Stimulated activated CD8-positive, alpha-beta memory T cell treated with anti-CD3 and anti-CD28 coated beads, Interleukin-15, amount 100 ng/mL, for 48 hours (primary cell): ENCODE results near the gene MANBA.

Source experiments
- DNase-seq, 2 donors: peaks; one replicate each; pipeline ENCODE4 v3.0.0-alpha.2; 2020; ENCODE audit warnings: low read depth in 2 of 2

MANBA gene

DNA sequence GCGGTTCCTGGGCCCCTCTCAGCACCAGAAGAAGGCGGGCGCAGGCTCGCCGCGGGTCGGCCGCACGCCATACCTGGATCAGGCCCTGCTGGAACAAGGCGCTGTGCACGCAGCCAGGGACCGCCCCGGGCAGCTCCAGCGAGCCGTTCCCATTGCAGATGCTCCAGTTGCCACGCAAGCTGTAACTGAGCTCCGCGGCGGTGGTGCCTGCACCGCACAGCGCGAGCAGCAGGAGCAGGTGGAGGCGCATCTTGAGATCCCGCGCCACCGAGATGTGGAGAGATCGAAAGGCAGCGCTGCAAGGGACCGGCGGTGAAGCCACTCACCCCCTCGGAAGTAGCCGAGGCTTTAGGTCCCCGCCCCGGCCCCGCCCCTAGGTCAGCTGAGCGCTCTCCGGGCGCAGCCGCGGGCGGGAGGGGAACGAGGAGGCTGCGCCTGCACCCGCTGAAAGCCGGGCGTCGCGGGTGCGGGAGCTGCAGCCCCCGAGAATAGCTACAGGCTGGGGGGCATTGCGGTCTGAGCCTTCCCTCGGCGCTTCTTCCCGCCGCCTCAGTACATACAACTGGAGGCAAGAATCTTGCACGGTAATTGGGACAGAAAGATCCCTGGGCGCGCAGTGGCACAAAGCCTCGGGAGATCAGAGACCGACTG lies at the start of gene MANBA:
Gene MANBA (minus strand): TSS at position 324 of the 651 bp plus-strand sequence. CDS start 74 bp downstream, at position 250.
- DNase-seq = peak; percentile 77

DNA sequence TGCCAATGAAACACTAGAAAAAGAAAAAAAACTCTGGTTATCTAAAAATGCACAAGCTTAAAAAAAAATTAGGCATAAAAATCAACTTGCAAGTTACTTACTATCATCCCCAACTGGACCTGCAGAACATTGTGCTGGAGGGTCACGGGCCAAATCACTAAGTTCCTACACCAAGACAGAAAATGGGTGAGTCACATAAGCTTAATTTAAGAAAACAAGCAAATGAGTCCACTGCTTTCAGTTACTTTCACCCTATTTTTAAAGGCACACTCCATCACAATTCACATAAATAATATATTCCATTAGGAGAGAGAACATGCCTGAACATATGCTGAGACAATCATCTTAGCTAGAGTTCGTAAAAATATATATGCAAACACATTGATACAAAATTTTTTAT lies 48.9 kb upstream of the MANBA start:
- no peak for DNase-seq

DNA sequence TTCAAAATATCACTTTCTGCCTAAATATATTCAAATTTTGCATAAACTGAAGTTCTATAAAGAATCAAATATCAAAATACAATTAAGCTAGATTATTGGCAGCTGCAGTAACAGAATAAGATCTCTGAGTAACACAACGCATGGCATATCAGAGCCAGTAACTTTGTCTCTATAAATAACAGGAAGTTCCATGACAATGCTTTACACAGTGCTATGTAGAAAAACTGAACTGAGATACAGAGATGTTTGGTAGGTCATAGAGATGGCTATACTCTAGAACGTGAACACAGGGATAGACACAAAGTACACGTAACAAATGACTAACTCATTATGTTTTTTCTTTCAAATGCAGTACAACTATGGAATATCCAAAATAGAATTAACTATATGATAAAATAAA lies 48.4 kb upstream of the MANBA start:
- DNase-seq = no peak

DNA sequence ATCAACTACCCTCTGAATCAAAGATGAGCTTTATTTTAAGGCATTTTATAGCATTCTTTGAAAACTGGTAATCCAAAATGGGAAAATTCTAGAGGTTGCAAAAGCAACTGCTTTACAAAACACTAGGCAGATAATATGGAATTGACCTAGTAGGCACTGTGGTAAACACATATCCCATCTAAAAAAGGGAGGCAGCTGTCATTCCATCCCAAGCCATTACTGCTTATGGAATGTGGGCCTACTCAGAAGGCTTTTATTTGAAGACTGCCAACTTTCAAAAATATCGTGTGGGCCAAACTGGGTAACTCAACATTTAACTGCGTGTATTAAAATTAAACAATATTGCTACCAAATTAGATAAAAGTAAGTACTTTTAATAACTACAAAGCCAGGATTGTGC lies 47.2 kb upstream of the MANBA start:
- DNase-seq = no peak

DNA sequence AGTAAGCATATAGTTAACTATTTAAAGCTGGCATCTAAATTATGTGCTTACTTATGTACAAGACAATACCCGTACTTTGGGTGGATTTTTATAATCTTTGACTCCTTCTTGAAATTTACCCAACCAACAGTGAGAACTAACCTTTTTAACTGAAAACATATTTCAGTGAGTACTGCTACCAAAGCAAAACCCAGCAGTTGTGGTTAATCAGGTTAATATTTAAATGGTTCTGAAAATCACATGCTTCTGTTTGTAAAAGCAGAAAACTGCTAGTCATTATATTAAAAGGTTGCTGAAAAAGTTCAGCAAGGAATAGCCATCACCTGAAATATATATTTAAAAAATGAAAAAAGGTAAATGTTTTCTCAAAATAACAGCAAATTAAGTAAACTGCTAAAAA lies 46.6 kb upstream of the MANBA start:
- no peak for DNase-seq

DNA sequence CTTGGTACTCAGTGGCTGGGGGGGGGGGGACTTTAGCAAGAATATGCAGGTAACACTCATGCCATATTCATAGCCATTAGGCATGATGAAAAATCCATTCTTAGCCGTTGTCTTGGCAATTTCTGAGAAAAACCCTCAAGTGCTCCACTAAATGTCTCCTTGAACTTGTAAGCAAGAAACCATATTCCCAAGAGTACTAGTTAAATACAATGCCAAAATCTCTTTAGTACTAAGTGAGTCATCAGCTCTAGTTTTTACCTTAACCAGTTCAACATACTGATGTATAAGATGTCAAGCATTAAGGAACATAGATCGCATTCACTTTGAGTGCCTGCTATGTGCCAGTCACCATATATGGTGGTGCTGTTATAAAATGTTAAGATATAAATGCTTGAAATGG lies 39.0 kb upstream of the MANBA start:
- no peak for DNase-seq

DNA sequence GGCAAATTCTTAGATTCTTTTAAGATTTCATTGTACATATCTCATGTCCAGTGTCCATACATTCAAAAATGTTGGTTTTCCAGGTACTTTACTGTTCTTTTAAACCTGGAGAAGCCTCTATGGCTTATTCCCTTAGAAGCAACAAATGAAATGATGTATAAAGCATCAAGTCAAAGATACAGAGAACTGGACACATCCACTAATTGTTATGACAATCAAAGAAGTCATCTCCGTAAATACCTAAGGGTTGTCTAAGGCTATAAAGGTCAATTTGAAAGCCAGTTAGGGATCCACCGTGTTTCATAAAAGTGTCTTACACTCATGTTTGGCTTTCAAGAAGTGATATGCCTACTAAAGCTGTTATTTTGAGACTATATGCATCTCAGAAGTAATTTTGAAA lies 34.2 kb upstream of the MANBA start:
- no peak for DNase-seq

DNA sequence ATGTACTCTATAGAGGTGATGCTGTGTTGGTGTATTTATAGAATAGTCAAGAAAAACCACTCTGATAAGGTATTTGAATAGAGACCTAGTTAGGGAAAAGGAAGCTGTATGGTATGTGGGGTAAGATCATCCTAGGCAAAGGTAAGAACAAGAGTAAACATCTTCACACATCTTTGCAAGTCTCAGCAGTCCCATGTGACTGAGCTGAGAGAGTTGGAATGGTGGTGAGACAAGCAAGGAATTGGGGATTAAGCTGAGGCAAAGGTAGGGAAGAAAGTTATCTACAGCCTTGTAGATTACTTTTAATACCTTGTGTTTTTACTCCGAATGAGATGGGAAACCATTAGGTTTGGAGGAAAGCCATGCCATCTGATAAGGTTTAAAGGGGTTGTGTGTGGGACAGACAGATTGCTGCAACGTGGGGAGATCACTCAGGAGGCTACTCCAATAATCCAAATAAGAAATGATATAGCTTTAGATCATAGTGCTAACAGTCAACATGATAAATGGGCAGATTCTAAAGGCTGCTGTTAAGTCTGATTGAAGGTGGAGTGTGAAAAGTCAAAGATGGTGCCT lies 31.7 kb upstream of the MANBA start:
- DNase-seq = no peak

DNA sequence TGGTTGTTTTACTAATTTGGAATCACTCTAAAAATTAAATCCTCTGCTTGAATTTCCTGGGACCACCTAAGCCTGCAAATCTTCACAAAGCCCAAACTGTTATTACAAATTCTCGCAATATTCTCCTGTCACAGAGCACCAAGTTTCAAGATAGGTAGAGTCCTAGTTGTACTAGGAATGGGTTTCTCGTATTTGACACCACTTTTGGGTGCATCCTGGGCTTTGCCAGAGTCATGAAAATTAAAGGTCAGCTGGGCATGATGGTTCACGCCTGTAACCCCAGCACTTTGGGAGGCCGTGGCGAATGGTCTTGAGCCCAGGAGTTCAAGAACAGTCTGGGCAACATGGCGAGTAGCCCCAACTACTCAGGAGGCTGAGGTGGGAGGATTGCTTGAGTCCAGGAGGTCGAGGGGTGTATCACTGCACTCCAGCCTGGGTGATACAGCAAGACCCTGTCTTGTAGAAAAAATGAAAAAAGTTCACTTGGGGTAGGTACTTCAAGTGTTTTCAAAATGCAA lies 30.6 kb upstream of the MANBA start:
- no peak for DNase-seq

DNA sequence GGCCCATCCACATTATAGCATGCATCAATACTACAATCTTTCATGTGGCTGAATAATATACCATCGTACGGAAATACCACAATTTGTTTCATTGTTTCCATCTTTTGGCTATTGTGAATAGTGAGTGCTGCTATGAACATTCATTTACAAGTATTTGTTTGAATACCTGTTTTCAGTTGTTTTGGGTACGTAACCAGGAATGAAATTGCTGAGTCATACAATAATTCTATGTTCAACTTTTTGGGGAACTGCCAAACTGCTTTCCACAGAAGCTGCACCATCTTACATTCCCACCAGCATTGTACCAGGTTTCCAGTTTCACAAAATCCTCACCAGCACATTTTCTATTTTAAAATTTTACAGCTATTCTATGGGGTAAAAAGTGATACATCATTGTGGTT lies 28.5 kb upstream of the MANBA start:
- DNase-seq = no peak

DNA sequence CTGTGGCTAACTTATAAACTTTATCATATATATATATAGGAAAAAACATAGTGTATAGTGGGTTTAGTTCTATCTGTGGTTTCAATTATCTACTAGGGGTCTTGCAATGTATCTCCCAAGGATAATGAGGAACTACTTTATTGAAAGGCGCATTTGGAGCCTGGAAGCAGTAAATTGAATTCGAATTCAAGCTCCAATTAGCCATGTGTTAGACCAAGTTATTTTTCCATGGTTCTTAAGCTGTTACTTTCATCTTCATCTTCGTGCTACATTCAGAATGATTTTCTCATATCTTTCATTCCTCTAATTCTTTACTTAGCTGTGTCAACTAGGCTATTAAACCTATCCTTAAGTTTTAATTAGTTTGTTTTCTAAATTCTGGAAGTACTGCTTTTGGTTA lies 27.2 kb upstream of the MANBA start:
- DNase-seq = no peak

DNA sequence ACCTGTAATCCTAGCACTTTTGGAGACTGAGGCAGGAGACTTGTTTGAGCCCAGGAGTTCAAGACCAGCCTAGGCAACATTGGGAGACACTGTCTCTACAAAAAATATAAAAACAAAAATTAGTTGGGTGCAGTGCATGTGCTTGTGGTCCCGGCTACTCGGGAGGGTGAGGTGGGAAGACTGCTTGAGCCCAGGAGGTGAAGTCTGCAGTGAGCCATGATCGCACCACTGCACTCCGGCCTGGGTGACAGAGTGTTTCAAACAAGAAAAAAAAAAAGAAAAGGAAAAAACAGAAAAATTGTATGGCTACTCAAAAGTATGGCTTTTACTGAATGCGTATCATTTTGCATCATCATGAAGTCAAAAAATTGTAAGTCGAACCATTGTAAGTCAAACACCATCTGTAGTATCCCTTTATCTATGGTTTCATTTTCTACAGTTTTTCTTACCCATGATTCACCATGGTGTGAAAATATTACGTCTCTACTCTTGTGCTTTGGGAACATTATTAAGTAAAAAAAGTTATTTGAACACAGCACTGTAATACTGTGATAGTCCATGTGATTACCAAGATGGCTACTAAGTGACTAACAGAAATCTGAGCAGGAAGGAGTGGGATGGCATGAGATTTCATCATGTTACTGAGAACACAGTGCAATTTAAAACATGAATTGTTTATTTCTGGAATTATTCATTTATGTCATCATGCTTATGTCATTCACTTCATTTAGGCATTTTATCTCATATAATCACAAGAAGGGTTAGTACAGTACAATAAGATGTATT lies 26.5 kb upstream of the MANBA start:
- no peak for DNase-seq

DNA sequence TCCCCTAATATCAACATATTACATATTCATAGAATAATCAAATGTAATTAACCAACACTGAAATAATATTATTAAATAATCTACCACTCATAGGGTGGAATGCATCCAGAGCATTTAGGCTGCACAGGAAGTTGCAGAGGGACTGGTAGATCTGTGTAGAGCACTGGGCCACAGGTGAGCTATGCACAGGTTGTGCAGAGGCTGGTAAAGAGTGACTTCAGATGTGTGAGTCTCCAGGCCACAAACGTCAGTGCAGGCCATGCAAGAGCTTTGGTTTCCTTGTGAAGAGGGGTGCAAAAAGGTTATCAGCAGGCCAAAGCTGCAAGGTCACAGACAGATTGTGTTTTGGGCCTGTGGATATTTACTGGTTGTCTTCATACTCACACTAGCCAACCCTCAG lies 25.5 kb upstream of the MANBA start:
- DNase-seq = no peak

DNA sequence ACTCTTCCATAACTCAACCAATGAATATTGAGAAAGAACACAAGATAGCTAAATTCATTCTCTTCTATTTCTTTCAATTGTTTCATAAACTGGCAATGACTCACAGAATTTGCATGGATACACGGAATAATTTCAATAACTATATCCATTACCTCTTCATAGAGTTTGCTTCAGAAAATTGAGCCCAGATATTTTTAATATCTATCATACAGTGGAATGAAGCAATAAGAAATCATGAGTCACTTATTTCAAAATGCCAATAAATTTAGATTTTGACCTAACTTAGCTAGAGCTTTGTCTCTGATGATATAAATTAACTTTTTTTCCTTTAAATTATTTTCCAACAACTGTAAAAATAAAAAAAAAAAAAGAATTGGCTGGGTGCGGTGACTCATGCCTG lies 22.2 kb upstream of the MANBA start:
- no peak for DNase-seq

DNA sequence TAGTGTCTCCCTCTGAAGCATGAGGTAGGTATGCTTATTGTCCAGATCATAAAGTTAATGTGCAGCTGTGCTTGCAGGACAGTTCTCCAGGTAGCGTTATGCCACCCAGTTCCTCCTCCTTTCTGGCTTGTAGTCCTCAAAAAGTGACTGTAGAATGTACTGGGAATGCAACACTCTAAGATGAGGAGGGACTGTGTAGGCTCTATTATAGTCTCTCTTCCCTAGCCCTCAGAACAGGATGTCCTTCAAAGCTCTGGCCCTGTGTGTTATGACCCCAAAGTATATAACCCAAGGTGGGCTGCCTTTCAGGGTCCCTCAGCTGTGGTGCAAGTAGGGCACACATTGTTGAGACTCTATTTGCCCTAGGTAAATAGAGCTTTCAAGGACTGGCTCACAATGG lies 20.8 kb upstream of the MANBA start:
- no peak for DNase-seq

DNA sequence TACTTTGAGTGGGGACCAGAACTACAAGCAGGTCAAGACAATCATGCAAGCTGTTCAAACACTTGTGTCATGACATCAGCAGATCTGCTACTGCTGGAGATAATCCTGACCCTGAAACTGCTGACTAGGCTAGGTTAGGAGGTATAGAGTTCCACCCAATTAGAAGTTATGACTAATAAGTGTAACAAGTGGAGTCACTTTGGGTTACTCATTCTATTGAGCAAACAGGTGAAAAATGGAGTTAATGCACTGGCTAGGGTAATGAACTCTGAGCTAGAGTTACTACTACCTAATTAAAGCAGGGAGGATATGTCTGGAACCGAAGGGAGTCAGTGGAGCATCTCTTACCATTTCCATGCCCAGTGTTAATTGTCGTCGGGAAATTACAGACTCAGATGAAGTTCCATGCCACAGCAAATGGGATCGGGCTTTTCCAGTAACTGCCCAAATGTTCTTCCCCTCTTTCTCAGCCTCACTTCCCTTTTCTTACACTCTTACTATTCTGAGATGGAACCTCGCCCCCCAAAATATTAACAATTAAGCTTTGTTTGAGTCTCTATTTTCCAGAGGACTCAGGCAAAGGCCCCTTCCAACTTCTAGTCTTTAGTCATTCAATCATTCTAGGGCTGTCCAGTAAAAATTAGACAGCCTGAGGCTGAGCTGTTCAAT lies 19.8 kb upstream of the MANBA start:
- DNase-seq = no peak

DNA sequence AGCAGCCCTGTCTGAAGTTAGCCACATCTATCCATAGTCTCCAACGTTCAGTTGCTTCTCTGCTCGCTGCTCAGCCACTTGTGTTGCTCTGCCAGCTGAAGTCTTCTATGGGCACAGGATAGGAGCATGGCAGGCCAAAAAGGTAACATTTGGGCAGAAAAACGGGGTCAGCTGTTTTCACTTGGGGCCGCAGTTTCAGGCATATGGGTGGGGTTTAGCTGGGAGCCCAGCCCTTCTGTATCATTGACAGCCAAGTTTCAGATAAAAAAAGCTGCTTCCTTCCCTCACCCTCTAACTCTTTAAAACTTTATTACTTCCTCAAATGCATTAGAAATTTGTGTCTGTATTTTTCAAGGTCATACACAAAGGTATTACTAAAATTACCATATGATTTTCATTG lies 18.4 kb upstream of the MANBA start:
- DNase-seq = no peak

DNA sequence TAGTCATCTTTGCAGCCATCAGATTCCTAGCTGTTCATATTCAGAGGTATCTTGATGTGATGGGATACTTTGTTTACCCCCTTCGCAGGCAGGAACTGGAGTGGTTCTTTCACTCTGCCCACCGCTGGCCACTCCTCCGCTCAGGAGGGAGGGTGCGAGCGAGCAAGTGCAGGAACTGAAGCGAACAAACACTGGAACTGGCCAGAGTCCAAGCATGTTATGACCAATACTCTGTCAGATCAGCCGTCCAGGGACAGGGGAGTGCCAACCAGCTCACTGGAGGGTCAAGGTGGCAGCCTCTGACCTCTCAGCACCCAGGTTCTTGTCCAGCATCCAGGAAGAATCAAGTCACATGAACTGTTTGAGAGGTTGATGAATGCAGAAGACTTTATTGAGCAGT lies 18.0 kb upstream of the MANBA start:
- DNase-seq = no peak

DNA sequence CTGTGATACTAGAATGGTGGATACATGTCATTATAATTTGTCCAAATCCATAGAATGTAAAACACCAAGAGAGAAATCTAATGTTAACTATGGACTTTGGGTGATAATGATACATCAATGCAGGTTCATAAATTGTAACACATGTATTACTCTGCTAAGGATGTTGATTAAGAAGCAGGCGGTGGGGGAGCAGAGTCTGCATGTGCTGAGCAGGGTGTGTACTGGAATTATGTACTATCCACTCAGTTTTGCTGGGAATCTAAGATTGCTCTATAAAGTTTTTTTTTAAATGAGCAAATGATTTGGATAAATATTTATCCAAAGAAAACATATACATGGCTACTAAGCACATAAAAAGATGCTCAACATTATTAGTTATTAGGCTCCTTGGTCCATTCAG lies 15.0 kb upstream of the MANBA start:
- no peak for DNase-seq

DNA sequence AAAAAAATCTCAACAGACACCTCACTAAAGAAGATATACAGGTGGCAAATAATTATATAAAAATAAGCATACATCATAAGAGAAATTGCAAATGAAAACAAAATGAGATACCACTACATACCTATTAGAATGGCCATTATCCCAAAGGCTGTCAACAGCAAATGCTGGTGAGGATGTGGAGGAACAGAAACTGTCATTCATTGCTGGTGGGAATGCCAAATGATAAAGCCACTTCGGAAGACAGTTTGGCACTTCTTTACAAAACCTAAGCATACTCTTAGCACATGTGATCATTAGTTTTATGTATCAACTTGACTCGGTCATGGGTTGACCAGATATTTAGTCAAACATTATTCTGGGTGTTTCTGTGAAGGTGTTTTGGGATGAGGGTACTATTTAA lies 13.5 kb upstream of the MANBA start:
- DNase-seq = no peak

DNA sequence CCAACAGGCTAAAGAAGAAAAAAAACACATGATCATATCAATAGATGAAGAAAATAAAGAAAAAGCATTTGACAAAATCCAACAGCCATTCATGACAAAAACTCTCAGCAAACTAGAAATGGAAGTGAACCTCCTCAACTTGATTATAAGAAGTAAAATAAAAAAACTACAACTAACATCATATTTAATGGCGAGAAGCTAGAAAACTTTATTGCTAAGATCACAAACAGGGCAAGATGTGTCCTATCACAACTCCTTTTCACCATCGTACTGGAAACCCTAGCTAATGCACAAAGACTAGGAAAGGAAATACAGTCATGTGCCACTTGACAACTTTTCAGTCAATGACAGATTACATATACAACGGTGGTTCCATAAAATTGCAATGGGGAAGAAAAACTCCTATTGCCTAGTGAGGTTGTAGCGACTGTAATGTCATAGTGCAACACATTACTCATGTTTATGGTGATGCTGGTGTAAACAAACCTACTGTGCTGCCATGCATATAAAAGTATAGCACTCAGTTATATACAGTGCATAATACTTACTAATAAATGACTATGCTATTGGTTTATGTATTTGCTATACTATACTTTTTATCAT lies 12.1 kb upstream of the MANBA start:
- DNase-seq = no peak

DNA sequence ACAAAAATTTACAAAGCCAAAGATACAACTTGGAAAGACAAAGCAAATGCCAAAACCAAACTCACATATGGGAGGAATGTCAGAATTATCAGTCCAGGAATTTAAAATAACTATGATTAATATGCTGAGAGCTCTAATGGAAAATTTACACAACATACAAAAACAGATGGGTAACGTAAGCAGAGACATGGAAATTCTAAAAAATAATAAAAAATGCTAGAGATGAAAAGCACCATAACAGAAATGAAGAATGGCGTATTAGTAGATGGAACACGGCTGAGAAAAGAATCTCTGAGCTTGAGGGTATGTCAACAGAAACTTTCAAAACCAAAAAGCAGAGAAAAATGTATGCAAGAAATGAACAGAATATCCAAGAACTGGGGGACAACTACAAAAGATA lies 4.1 kb upstream of the MANBA start:
- no peak for DNase-seq
